NT2/D1 (cell line): ENCODE measurements around the gene MINK1.

ENCODE experiments used
- YY1 ChIP-seq: IDR thresholded peaks from 2 replicates; pipeline ENCODE4 v1.6.1; 2011; ENCODE audit not compliant: insufficient read length, insufficient read depth
- ZNF274 ChIP-seq: IDR thresholded peaks from 2 replicates; pipeline ENCODE4 v1.6.1; 2011; ENCODE audit warnings: mild to moderate bottlenecking, low read depth, low read length

GRCh38 chr17:4877089-4877488 lies 43.9 kb downstream of the MINK1 start:
- TF ChIP-seq ZNF274 = no peak
- no peak for TF ChIP-seq YY1
